Esophagus mucosa (tissue), 1 donor: ENCODE data around the gene ADORA2B. TPM values are rescaled to one million over a fixed set of nuclear protein-coding genes. Genes with fewer than 3 reads are reported as not detected.

Experiments used
- ATAC-seq: fragments of 200-7000 bp; cut with Tn5 transposase; one replicate; pipeline ENCODE4 v1.9.1; 2020
- total RNA-seq: library from RNA; stranded (reverse); gene quantifications from one replicate; pipeline ENCODE4 v1.2.4, GENCODE V29; 2023
- donor health status: DM: yes; HTN: yes; CAD: no.

ADORA2B gene
- total RNA-seq, 1 donor from 2014 or later: 13.1 TPM

GRCh38 chr17:15996322-15996721 is 51.4 kb downstream of the ADORA2B start:
- no peak for ATAC-seq

GRCh38 chr17:15998031-15998562 is 53.2 kb downstream of the ADORA2B start:
- no peak for ATAC-seq

GRCh38 chr17:15999141-15999973 is 54.4 kb downstream of the ADORA2B start, which contains the start of the genes TTC19 and ZSWIM7:
Gene TTC19 (plus strand): TSS chr17:15999824. CDS start chr17:15999849, 25 bp downstream.
Gene ZSWIM7 (minus strand): TSS chr17:15999704. CDS start chr17:15999594, 110 bp downstream.
- ATAC-seq: peak; percentile 98

- ATAC-seq: peak; percentile 63
These were observed 55.3 kb downstream of the ADORA2B start for GRCh38 chr17:15999974-16000827.

GRCh38 chr17:16001226-16001897 is 56.4 kb downstream of the ADORA2B start:
- no peak for ATAC-seq

GRCh38 chr17:16002708-16003260 is 57.9 kb downstream of the ADORA2B start:
- no peak for ATAC-seq

- no peak for ATAC-seq
These were observed 58.9 kb downstream of the ADORA2B start for GRCh38 chr17:16003841-16004240.

GRCh38 chr17:16005636-16006035 is 60.7 kb downstream of the ADORA2B start:
- ATAC-seq: no peak

GRCh38 chr17:16007439-16007838 is 62.5 kb downstream of the ADORA2B start:
- ATAC-seq: no peak

- peak; percentile 39 for ATAC-seq
These were observed 69.0 kb downstream of the ADORA2B start for GRCh38 chr17:16013943-16014407.

GRCh38 chr17:16019347-16019746 is 74.4 kb downstream of the ADORA2B start:
- ATAC-seq: no peak

GRCh38 chr17:16023881-16024280 is 79.0 kb downstream of the ADORA2B start:
- no peak for ATAC-seq

- no peak for ATAC-seq
These were observed 80.3 kb downstream of the ADORA2B start for GRCh38 chr17:16025202-16025601.

Other genes with a start within 250 kb of the ADORA2B start
- 10.6 TPM for gene ZNF286A, start 245.4 kb upstream of the ADORA2B start, total RNA-seq
- gene TBC1D26, start 212.8 kb upstream of the ADORA2B start, total RNA-seq: not detected
- 6.8 TPM for gene ZSWIM7, start 54.6 kb downstream of the ADORA2B start, total RNA-seq
- 20.4 TPM for gene TTC19, start 54.7 kb downstream of the ADORA2B start, total RNA-seq